SKM-1 (cell line): Measurements from ENCODE around the gene ALK.

Experiments
- DNase-seq: peaks from one replicate; lab custom pipeline; 2025; ENCODE audit not compliant: unreplicated experiment; lab: John Stamatoyannopoulos, UW

The ALK gene

DNA sequence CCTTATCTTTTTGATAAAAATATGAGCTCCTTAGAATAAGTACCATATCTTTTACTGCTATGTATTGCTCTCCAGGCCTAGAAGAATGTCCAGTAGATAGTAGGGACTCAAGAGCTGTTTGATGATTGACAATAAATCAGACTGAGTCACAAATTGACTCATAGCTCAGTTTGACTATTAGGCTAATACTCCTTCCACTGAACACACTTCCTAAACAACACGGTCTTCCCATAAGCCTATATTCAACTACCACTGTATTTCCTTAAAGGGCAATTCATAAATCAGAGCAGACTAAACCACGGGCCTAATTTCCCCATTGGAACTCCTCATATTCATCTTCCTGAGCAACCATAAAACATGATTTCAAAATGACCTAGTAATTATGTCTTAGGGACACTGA is 258.5 kb downstream of the ALK start:
- no peak for DNase-seq

DNA sequence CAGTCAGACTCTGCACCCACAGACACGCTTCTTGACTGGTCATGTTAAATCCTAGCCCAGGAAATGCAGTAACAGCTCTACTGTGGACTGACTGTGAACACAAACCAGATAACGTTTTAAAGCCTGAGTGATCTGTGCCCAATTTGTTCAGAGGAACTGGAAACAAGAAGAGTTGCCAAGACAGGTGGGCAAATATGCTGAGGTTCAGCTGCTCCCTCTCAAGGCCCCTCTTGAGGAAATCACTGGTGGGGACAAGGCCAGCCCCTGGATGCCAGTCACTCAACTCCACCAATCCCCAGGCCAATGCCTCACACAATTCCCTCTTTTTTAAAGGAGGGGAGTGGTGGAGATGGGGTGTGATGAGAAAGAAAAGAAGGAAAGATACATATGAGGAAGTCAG is 261.2 kb downstream of the ALK start:
- DNase-seq = no peak

DNA sequence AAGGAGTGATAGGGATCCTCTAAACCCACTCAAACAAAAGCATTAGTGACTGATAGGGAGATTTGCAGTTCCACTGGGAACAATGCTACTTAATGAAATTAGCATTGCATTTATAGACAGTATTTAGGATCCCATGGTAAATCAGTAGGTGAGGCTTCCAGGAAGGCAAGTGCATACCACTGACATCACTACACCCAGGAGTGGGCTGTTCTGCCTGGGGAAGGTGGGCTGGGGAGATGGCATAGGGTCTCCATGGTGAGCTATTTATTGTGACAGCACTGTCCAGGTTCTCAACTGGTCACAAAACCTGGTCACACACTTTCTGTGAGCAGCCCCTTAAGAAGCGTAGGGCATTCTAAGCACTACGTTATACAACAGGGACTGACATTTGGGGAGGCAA is 262.2 kb downstream of the ALK start:
- no peak for DNase-seq

DNA sequence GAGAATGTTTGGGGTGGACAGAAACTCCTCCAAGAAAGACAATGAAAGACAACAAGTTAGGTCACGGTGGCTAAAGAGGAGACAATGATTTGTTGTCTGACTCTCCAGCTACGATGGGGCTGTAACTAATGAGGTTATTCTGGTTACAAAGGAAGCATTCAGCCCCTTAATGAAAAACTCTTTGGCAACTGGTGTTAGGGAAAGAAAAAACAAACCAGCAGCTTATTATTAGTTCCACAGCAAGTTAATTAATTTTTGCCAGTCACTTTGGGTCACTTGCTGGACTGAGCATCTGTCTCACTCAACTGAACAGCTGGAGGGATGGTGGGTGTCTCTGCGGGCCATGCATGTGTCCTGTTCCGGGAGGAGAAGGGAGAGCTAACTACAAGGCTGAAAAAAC is 263.7 kb downstream of the ALK start:
- DNase-seq = no peak

DNA sequence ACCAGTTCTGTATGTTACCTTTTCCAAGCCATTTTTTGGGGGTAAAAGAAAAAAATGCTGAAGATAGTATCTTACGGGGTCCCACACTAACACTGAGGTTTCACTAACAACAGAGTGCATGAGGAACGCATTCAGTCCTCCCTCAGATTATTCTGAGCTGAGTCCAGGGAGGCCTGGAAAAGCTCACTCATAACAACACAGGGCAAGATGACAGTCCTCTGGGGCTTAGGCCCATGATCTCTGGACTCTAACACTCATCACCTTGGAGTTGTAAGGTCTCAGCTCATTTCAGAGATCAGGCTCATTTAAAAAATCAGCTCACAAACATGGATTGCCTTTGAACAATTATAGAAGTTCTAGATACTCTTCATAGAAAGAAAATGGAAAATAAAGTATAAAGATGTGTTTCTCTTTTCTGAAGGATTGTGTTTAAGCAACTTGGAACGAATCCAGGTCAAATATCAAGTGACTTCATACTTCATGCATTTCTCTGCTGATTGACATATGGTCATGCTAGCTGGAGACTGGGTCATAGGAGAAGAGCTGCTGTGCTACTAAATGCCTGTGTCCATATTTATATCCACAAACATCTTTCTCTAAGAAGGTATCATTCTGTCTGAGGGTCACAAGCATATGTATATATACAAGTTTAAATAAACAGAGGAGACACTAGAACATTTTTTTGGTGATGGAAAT is 265.8 kb downstream of the ALK start:
- DNase-seq = no peak

DNA sequence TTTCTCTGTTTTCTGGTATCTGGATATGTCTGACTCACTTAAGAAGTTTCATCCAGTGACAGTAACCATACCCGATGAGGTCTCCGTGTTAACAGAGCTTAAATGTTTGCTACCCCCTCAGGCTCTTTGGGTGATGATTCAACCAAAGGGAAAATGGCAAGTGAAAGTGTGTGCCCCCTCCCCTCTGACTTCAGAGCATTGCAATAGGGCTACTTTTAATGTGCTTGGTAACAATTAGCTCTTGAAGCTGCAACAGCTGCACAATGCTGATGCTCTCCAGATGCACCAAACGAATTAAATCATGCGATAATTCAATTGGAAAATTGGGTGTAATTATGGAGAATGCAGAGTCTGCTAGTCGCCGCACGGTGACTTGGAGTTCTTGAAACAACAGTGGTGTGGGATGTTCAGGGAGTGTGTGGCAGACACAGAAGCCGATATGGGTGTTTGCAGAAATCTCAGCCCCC is 270.7 kb downstream of the ALK start:
- no peak for DNase-seq

DNA sequence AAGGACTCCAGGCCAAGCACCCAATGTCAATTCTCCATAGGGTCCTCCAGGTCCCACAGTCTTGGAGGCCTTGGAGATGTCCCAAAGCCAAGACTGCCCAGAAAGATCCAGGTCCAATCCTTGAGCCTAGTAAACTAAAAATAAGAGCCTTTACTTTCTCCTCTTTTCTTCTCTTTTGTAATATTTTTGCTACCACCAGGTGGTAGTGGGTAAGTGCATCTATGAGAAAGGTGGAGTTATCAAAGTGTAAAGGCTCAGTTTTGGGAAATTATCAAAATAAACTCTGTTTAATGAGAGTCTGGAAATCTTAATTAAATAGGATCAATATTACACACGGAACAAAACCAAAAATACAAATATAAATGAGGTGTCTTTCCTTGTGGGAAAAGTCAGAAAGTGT is 276.4 kb downstream of the ALK start:
- no peak for DNase-seq

DNA sequence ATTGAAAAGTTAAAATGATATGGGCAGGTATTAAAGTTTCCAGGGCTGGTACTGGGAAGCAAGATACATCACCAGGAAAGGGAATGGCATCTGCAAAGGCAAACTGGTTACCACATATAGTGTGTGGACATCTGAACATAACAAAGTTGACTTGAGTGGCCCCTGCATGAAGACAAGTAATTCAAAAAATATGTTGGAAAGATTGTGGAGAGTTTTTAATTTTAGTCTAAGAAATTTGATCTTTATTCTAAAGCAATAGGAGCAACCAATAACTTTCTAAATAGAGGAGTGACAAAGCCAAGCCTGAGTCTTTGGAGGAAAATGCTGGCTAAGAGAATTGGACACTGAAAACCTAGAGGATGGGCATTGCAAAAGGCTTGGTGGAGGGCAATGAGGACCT is 278.2 kb downstream of the ALK start:
- DNase-seq = no peak

DNA sequence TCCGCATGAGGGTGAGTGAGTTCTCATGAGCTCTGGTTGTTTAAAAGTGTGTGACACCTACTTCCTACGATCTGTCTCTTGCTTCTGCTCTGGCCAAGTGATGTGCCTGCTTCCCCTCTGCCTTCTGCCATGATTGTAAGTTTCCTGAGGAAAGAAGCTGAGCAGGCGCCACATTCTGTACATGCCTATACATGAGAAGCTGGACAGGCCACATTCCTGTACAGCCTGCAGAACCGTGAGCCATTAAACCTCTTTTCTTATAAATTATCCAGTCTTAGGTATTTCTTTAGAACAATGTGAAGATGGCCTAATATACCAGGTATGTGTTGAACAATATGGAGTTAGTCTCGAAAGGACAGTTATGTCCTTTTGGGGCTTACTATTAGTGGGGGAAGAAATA is 281.0 kb downstream of the ALK start:
- no peak for DNase-seq

DNA sequence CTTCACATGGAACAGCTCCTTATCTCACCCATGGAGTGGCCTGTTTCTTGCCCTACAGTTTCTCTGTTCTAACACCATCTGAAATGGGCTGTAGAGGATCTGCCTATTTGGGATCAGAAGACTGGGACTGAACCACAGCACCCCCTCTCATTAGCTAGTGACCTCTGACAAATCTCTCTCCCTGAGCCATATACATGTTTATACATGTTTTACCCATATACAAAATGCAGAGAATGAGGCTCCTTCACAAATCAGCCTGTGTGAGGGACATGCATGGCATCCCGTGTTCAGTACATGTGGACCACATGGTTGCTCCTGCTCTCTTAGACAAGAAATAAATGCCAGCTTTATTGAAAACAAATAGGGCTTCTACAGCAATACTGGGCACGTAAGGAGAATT is 282.7 kb downstream of the ALK start:
- DNase-seq = no peak

DNA sequence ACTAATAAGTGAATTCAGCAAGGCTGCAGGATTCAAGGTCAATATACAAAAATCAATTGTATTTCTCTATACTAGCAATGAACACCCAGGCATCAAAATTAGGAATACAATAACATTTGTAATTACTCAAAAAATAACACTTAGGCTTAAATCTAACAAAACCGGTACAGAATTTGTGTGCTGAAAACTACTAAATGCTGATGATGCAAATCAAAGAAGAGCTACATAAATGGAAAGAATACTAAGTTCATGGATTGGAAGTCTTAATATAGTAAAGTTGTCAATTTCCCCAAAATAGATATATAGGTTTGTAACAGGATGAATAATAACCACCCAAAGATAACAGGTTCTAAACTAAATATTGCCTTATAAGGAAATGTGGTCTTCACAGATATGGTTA is 286.5 kb downstream of the ALK start:
- no peak for DNase-seq

DNA sequence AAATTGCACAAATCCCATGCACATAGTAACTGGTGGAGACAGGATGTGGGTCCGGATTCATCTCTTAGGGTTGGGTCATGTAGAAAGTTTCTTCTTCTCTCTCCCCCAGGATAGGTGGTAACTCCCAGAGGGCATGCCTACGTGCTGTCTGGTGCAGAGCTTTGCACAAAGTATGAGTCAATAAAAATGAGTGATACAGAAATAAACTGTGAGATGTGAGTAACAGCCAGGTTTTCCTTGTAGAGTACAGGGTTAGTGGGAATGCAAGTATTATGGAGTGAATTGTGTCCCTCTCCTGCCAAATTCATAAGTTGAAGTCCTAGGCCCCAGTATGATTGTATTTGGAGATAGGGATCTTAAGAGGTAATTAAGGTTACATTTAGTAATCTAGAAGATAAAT is 289.4 kb downstream of the ALK start:
- DNase-seq = no peak

DNA sequence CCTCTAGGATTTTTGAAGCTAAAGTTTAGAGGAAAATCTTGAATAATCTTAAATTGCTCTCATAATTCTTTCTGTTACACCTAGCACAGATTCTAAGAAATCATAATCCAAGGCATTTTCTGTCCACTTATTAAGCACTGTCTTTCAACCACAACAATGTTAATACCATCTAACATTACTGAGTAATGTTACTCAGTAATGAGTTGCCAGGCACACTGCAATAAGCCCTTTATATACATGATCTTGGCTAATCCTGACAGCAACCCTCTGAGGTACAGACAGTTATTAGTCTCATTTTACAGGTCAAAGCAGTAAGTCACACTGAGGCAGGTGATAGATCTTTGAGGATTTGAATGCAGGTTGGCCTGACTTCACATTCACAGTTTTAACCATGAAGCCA is 291.9 kb downstream of the ALK start:
- no peak for DNase-seq

DNA sequence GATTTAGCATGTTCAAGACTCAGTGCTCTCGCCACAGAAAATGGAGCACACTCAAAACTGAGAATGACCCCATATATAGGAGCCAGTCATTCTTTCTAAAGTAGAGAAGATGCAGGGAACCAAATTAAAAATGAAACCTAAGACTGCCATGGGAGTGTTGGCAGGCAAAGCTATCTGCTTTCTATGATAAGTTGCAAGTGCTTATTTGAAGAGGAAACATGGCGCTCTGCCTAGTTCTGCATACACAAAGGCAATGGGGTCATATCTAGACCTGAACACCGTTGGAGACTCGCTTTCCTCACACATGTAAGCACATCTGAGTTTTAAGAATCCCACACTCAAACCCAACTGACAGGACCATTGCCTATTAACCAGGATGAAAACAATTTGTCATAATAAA is 292.5 kb downstream of the ALK start:
- no peak for DNase-seq

DNA sequence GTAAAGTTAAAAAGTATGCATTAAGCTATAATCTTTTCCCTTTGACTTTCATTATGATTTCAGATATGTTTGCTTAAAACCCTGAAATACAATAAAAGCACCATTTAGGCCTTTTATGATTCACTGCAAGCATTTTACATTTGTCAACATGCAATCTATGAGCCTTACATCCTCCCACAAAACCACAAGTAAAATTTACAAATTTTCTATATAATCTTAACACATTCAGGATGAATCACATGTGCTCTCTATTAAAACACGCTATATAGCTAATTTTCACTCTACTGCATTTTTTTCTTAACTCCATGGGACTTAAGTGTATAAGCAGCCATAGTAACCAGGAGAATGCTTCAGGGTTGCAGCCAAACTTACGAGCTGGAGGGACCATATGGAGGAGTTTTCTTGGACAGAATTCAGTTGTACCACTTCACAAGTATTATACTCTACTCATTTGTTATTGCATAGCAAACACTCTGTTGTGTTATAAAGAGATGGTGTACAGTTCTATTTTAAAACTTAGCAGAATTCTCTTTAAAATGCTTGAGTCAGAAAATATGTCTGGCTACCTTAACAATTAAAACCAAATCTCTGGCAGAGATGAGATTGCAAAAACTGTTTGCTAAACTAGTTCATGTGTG is 293.2 kb downstream of the ALK start:
- no peak for DNase-seq

DNA sequence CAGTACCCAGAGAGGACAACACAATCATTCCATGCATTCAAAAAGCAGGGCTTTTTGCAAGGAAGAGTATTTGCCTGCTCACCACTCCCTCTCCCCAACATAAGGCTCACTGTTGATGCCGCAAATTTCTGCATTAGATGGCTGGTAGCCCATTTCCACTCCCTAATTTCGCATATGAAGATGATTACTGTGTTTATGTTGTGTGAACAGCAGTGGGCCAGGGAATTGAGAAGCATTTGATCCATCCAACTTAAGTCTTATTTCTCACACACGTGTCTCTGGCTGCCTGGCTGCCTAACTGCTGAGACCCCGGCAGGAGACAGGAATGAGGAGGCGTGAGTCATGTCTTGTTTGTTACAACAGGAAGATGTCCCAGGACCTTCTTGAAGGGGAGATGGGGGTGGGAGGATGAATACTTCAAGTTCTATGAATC is 294.1 kb downstream of the ALK start:
- no peak for DNase-seq

DNA sequence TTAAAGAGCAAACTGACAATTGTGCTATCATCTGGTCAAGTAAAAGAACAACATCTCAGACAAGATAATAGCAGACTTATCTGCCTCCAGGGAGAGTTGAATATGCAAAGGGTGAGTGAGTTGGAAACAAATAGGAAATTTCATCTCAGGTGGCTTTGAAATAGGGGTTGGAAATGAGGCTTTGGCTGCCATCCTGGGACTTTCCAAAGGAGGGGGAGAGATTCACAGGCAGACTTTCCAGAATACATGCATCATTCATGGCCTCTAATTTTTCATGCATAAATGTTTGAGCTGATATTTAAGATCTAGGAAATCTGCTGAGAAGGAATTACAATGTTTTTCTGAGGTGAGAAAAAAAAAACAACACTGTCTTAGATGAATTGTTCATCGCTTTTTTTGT is 300.5 kb downstream of the ALK start:
- DNase-seq = no peak

DNA sequence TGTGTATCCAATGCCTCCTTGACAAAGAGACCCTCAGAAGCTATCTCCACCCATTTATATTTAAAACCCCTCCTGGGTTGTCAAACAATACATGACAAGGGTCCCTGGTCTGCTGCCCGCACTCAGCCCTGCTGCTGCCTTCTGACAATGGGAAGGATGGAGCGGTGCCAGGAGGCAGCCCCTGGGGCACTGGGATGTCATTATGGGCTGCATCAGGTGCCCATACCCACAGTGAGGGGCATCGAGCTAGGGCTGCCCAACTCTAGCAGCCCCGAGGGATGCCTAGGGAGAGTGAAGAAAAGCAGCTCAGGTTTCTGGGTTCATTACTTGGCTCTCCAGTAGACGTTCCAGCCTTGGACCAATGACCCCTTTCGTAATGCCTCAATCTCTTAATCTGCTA is 301.7 kb downstream of the ALK start:
- no peak for DNase-seq

DNA sequence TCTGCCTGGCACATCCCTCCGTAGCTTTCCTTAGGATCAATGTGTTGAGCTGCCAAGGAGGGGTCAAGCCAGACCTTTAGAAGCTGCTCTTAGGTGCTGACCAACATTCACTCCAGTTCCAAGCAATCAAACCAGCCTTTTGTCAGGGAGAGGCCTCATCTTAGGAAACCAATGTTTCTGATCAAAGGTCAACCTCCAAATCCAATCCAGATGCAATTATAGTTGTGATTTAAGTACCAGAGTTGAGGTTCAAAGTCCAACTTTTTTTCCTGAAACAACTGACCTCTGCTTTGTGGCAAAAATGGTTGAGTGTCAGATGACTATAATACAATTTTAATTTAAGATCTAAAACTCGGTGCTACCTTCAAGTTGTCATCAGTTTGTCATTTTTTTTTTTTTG is 303.4 kb downstream of the ALK start:
- DNase-seq = no peak

DNA sequence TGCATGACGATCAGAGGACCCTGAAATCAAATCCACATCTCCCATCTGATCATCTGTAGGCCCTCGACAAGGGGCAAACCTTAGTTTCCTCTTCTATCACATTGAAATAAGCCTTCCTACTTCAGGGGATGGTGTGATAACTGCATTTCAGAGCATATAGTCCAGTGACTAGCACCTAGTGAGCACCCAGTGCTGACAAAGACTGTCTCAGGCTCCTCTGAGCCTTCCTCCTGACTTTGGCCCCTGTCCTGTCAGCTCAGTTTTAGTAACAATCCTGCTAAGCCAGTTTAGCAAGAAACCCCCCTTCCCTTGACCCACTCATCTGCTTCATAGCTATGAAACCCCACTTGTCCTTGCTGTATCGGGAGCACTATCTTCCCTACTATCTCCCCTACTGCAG is 304.0 kb downstream of the ALK start:
- no peak for DNase-seq

DNA sequence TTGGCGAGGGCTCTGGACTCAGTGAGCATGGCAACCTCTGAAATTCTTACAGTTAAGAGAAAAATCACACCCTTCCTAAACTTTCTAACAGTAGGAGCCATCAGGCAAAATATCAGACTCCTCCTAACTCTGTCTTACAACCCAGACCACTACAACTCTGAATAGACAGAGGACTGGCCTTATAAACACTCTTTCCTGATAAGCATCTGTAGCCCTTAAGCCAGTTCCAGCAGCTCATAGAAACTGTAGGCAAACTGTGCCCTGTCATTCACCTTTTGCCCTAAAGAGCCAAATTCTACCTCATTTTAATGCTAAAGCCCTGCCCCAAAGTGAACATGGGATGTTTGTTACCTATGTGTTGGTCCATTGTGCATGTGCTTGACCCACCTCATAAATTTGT is 304.8 kb downstream of the ALK start:
- DNase-seq = no peak

DNA sequence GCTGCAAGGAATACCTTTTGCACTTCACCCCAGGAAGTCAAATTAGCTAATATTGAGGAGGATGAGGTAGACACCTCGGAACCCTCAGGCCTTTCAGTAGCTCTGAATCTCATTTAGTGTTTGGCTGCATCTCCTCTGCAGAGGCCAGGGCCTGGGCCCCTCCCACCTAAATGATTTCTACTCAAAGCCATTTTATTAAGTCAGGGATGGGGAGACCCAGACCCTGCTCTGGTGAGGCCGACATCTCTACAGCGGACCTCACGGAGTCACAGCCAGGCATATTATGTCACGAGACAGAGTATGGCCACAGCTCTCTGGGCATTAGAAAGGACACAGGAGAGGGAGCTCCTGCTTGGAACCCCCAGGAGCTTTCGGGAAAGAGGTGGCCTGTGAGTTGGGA is 305.5 kb downstream of the ALK start:
- no peak for DNase-seq

DNA sequence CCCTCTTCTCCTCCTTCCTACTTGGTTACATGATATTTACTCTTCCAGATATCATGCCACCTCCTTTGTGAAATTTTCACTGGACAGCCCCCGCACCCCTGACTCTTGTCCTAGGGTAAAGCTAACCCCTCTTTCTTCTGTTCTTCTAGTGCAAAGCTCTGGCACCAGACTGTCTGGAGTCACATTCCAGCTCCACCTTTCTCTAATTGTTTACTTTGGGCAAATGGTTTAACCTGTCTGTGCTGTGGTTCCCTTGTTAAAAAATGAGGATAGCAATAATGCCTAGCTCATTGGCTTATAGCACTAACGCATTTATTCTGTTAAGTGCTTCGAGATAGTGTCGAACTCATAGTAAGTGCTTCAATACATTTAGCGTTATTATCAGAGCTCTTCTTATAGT is 306.2 kb downstream of the ALK start:
- no peak for DNase-seq
